NCI-H510A (cell line): ENCODE data around the gene COL4A3.

Experiments
- DNase-seq: peaks from one replicate; lab custom pipeline; 2025; lab: John Stamatoyannopoulos, UW

COL4A3 gene

DNA sequence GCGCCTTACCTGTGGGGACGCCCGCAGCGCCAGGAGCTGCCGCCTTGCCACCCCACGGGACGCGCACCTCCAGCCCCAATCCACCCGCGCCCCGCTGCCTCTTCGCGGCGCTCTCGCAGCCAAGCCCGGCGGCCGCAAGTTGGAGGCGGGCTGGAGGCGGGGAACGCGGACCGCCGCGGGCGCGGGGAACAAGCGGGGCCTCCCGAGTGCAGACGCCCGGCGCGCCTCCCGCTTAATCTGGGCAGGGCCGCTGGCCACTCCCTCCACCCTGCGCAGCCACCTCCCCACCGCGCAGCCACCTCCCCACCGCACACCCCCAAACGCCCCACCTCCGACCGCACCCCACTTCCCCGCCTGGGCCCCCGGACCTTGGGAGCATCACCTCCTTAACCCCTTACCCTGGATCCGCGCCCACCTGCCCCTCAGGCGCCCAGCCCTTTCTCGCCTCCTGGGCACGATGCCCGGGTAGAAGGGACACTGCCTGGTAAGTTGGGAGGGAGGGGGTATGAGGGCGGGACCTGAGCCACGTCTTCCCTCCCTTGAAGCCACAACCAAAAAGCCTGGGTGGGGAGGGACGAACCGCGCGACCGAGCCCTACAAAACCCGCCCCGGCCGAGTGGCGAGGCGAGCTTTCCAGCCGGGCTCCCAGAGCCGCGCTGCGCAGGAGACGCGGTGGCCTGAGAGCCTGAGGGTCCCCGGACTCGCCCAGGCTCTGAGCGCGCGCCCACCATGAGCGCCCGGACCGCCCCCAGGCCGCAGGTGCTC lies at the start of gene COL4A3, which contains the start of gene COL4A4:
COL4A3 (plus strand) TSS at position 627 of the 765 bp plus-strand sequence; CDS start at position 730, 103 bp downstream.
COL4A4 (minus strand) TSS at position 208 of the 765 bp plus-strand sequence. CDS start 16,722 bp downstream, outside the sequence.
- peak; percentile 44 for DNase-seq

- DNase-seq: no peak
Observed at GRCh38 chr2:227115761-227116160, 48.7 kb upstream of the COL4A3 start.

GRCh38 chr2:227117027-227117426 lies 47.4 kb upstream of the COL4A3 start:
- no peak for DNase-seq

- DNase-seq: no peak
Observed at GRCh38 chr2:227117852-227118251, 46.6 kb upstream of the COL4A3 start.

GRCh38 chr2:227118353-227118752 lies 46.1 kb upstream of the COL4A3 start:
- no peak for DNase-seq

GRCh38 chr2:227123697-227124096 lies 40.7 kb upstream of the COL4A3 start:
- no peak for DNase-seq

GRCh38 chr2:227124811-227125210 lies 39.6 kb upstream of the COL4A3 start:
- DNase-seq: no peak

- no peak for DNase-seq
Observed at GRCh38 chr2:227125506-227125905, 38.9 kb upstream of the COL4A3 start.

DNA sequence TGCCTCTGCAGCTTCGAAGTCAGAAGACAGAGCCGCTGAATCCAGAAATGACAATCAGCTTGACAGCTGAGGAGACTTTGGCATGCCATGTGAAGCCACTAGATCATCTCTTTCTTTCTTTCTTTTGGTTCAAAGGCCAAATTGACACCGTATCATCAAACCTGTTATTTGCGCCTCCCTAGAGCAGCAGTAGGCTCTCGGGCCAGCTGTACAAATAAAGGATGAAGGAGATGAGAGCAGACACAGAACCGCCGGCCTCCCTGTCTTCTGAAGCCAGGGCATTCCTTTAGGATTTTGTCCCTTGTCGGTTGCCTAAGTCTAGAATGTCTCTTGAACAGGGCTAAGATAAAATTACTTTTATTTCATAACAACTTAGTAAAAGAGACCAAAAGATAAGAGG lies 37.2 kb upstream of the COL4A3 start:
- DNase-seq: peak; percentile 39

DNA sequence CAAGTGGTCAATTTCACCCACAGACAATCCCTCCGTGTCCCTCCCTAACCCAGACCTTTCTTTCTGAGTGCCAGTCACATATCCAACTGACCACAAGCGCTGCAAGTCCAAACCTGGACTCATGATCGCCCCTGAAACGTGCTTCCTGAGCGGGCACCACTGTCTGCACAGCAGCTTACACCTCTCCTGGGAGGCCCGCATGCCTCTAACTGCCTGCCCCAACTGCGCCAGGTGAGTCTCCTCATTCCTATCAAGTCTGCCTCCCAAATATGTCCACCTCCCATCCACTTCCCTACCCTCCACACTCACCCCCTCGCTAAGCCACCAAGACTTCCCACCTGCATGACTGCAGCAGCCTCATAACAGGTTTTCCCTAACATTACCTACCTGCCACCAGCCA lies 33.8 kb upstream of the COL4A3 start:
- DNase-seq: no peak

DNA sequence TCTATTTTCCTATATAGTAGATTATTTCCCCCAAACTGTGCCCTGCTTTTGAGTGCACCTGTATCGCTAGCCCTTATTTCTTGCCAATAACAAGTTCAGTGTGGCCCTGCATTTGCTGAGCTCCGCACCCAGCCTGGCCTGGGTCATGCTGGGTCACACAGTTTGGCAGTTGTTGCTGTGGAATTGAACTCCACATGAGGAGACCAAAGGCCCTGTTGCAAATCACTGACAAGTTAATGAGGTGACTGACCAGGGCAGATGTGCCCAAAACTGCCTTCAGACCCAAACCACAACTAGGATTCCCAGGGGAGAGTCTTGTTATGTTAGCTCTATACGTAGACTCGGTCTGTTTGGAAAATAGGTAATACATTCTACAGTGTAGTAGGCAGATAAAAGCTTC lies 31.4 kb upstream of the COL4A3 start:
- no peak for DNase-seq

- no peak for DNase-seq
Observed at GRCh38 chr2:227134591-227134990, 29.8 kb upstream of the COL4A3 start.

DNA sequence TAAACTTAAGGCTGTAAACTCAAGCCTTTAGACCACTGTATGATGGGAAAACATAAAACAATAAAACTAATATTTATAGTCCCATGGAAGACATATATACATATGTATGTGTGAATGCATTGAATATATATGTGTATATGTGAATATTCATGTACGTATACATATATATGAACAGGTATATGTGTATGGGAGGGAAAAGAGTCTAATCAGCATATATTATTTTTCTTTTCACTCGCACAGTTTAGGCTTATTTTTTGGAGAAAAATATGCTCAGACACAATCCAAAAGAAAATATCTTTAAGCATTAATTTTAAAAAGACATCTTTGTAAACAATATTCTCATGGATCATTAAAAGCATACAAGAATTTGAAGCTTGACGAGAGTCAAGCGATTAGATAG lies 23.1 kb upstream of the COL4A3 start:
- no peak for DNase-seq

- no peak for DNase-seq
Observed at GRCh38 chr2:227143895-227144294, 20.5 kb upstream of the COL4A3 start.

DNA sequence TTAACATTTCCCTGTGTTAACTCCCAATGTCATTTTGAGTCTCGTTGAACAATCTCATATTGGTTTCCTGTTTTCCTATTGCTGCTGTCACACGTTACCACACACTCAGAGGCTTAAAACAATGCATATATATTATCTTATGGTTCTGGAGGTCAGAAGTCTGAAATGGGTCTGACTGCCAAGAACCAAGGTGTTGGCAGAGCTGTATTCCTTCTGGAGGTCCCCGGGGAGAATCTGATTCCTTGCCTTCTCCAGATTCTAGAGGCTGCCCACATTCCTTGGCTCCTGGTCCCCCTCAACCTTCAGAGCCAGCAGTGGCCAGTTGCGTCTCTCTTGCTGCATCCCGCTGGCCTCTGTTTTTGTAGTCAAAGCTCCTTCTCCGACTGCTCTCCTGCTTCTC lies 18.0 kb upstream of the COL4A3 start:
- DNase-seq: no peak

DNA sequence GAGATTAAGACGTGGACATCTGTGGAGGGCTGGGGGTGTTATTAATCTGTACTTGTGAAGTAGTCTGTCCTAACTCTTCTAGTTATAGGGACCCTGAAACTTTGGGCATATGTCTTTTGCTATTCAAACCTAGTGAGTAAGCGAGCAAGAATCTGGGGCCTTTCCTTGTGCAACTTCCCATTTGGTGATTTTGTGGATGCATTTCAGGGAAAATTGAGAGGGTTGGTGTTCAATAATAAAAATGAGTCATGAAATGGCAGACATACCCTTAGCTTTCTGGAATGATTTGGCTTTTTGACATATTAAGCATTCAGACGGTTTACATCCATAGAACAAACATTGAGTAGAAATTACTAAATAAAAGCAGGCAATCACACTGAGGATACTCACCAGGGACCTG lies 17.4 kb upstream of the COL4A3 start:
- no peak for DNase-seq

- DNase-seq: no peak
Observed at GRCh38 chr2:227148106-227148505, 16.3 kb upstream of the COL4A3 start.

- no peak for DNase-seq
Observed at GRCh38 chr2:227150222-227150936, 14.0 kb upstream of the COL4A3 start.

DNA sequence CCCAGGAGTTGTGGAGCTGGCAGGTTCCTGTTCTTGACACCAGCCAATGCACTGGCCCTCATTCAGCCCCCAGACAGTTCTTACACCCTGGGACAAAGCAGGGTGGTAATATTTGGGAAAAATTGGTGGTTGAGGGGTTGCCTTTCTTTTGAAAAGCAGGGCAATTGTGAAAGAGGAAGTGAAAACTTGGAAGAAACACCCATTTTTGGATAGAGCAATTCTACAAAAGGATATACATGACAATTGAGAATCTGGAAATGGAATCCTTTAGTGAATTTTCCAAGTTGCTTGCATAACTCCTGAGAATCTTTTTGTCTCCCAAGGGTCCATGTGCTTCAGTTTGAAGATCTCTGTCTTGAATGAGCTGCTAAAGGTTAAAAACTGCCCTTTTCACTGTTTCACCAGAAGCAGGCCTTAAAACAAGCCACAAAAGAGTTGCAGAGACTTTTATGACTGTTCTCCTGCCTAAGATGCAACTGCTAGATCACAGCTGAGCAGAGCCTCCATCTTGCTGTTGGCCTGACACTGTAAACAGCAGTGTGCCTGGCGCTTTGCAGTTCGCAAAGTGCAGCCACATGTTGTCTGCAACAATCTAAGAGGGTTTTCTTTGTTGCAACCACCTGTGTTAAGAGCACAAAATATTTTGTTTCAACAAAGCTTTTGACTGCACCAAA lies 12.2 kb upstream of the COL4A3 start:
- DNase-seq: no peak

DNA sequence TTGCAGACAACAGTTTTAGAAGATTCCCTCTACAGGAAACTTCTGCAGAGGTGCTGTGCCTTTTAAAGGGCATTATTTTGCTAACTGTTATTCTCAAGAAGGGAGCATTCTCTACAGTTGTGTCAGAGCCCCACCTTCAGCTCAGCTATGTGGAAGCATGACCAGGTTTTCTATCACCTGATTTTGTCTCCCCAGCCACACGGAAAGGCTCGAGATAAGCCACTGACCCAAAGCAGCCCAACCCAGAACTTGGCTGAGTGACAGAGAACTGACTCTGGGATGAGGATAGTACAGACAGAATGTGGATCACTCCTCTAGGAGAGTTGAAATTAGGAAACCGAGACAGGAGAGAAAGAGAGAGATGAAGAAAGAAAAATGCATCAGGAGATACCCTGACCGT lies 11.1 kb upstream of the COL4A3 start:
- DNase-seq: no peak

- no peak for DNase-seq
Observed at GRCh38 chr2:227153758-227154486, 10.5 kb upstream of the COL4A3 start.
